SU-DHL-6 (cell line): ENCODE measurements around the gene CCDC90B.

ENCODE experiments used
- EZH2phosphoT487 ChIP-seq: fragments of 200-600 bp; sonication (generic), shearing (Covaris generic); conservative IDR thresholded peaks from 2 replicates; pipeline ENCODE4 v1.6.1; 2018; ENCODE audit warnings: mild to moderate bottlenecking, antibody characterized with exemption, low read length, moderate library complexity, mixed read lengths
- TF ChIP-seq, protein P1 (sequence below): fragments of 200-600 bp; sonication (generic); IDR thresholded peaks from one replicate; pipeline ENCODE4 v1.5.1; 2017; ENCODE audit warnings: antibody characterized with exemption, mild to moderate bottlenecking, low read length, moderate library complexity; ENCODE audit not compliant: insufficient read depth, poor library complexity, severe bottlenecking

DNA sequence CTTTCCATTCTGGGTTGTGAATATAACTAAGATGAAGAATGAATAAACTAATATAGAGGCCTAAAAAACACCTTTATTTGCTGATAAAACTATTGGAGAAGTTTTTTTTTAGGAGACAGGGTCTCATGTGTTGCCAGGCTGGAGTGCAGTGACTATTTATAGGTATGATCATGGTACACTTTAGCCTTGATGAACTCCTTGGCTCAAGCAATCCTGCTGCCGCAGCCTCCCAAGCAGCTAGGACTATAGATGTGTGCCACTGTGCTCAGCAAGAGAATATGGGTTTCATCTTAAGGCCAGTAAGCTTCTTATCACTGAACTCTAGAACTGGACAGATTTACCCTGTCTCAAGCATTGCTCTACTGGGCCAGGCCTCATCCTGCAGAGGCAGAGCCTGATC lies 26.6 kb downstream of the CCDC90B start:
- TF ChIP-seq, protein P1, sequence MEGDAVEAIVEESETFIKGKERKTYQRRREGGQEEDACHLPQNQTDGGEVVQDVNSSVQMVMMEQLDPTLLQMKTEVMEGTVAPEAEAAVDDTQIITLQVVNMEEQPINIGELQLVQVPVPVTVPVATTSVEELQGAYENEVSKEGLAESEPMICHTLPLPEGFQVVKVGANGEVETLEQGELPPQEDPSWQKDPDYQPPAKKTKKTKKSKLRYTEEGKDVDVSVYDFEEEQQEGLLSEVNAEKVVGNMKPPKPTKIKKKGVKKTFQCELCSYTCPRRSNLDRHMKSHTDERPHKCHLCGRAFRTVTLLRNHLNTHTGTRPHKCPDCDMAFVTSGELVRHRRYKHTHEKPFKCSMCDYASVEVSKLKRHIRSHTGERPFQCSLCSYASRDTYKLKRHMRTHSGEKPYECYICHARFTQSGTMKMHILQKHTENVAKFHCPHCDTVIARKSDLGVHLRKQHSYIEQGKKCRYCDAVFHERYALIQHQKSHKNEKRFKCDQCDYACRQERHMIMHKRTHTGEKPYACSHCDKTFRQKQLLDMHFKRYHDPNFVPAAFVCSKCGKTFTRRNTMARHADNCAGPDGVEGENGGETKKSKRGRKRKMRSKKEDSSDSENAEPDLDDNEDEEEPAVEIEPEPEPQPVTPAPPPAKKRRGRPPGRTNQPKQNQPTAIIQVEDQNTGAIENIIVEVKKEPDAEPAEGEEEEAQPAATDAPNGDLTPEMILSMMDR = no peak
- TF ChIP-seq EZH2phosphoT487 = no peak
